Measurements from ENCODE around the gene MRPS7.

MRPS7 gene

GRCh38 chr17:75238684-75239191 lies 22.9 kb upstream of the MRPS7 start:
- peak; percentile 93 for TF ChIP-seq CTCF (IDR thresholded peaks at IDR 0.05; ENCODE audit: low read depth, low read length, missing control alignments)
- in situ Hi-C loops (cut with HindIII; ENCODE audit: low sequenced_read_pairs): no loop called here
- no peak overlapping the region for H3K4me3 ChIP-seq (ENCODE audit: low read depth, low read length)
- DNase-seq (ENCODE audit: low read depth): peak; percentile 33

GRCh38 chr17:75239214-75239613 lies 22.5 kb upstream of the MRPS7 start:
- in situ Hi-C loops (cut with HindIII; ENCODE audit: low sequenced_read_pairs): no loop called here
- no peak for DNase-seq (ENCODE audit: low read depth)

GRCh38 chr17:75239778-75240393 lies 21.8 kb upstream of the MRPS7 start:
- DNase-seq (ENCODE audit: low read depth): no peak
- no peak for TF ChIP-seq CTCF (IDR thresholded peaks at IDR 0.05; ENCODE audit: low read depth, low read length, missing control alignments)
- in situ Hi-C loops (cut with HindIII; ENCODE audit: low sequenced_read_pairs): no loop called here
- no peak overlapping the region for H3K4me3 ChIP-seq (ENCODE audit: low read depth, low read length)

More at GRCh38 chr17:75239214-75239613, 22.5 kb upstream of the MRPS7 start:
- TF ChIP-seq CTCF (IDR thresholded peaks at IDR 0.05; ENCODE audit: low read depth, low read length, missing control alignments): no peak
- no peak overlapping the region for H3K4me3 ChIP-seq (ENCODE audit: low read depth, low read length)

GRCh38 chr17:75240394-75241142 lies 21.1 kb upstream of the MRPS7 start:
- no peak overlapping the region for H3K4me3 ChIP-seq (ENCODE audit: low read depth, low read length)
- TF ChIP-seq CTCF (IDR thresholded peaks at IDR 0.05; ENCODE audit: low read depth, low read length, missing control alignments): peak; percentile 80
- in situ Hi-C loops (cut with HindIII; ENCODE audit: low sequenced_read_pairs): no loop called here
- DNase-seq (ENCODE audit: low read depth): no peak

GRCh38 chr17:75241143-75241430 lies 20.6 kb upstream of the MRPS7 start:
- in situ Hi-C loops (cut with HindIII; ENCODE audit: low sequenced_read_pairs): no loop called here
- no peak for DNase-seq (ENCODE audit: low read depth)
- H3K4me3 ChIP-seq (ENCODE audit: low read depth, low read length): no peak overlapping the region
- no peak for TF ChIP-seq CTCF (IDR thresholded peaks at IDR 0.05; ENCODE audit: low read depth, low read length, missing control alignments)

- no peak for DNase-seq (ENCODE audit: low read depth)
- in situ Hi-C loops (cut with HindIII; ENCODE audit: low sequenced_read_pairs): no loop called here
- no peak overlapping the region for H3K4me3 ChIP-seq (ENCODE audit: low read depth, low read length)
- no peak for TF ChIP-seq CTCF (IDR thresholded peaks at IDR 0.05; ENCODE audit: low read depth, low read length, missing control alignments)
Observed at GRCh38 chr17:75241502-75241901, 20.2 kb upstream of the MRPS7 start.
